ENCODE data around the gene GIPC3. TPM values are rescaled to one million over a fixed set of nuclear protein-coding genes. Genes with fewer than 3 reads are reported as not detected.

The GIPC3 gene
- total RNA-seq, 2 experiments from 2014 or later: 0.19 to 0.26 TPM

GRCh38 chr19:3603121-3603811 is 18.0 kb downstream of the GIPC3 start:
- Mint-ChIP-seq H3K4me1 (ENCODE audit: low read depth) (no peaks in the 10 kb centered on the region), H3K4me3 (no peak overlapping the region), H3K36me3 (no peaks in the 10 kb centered on the region), H3K27ac (no peak overlapping the region), H3K27me3 (peaks cover 4% of the 10 kb centered on the region), H3K9me3 (no peaks in the 10 kb centered on the region)
- no peak for DNase-seq
- intact Hi-C loops (cut with micrococcal nuclease): no loop called here
- ChIA-PET CTCF (interaction anchor here (1.1 kb wide), 1 partner anchor 58 kb away, joined by 3 read pairs; no protein-coding TSS in a partner anchor), POLR2A (no interaction called here)

GRCh38 chr19:3604227-3604986 is 19.1 kb downstream of the GIPC3 start:
- H3K27me3 Mint-ChIP-seq: peaks cover 4% of the 10 kb centered on the region
- ChIA-PET POLR2A (interaction anchor here (0.5 kb wide), 1 partner anchor 138 kb away, joined by 3 read pairs; no protein-coding TSS in a partner anchor), CTCF (interaction anchor here (1.1 kb wide), 1 partner anchor 59 kb away, joined by 3 read pairs; no protein-coding TSS in a partner anchor)
- intact Hi-C loops (cut with micrococcal nuclease): no loop called here
- peak overlapping the region; percentile 18 for H3K4me3 Mint-ChIP-seq
- H3K27ac Mint-ChIP-seq: no peak overlapping the region
- no peaks in the 10 kb centered on the region for H3K4me1 Mint-ChIP-seq (ENCODE audit: low read depth)
- H3K9me3 Mint-ChIP-seq: no peaks in the 10 kb centered on the region
- H3K36me3 Mint-ChIP-seq: no peaks in the 10 kb centered on the region
- DNase-seq: no peak

- Mint-ChIP-seq H3K36me3 (no peaks in the 10 kb centered on the region), H3K4me3 (peak overlapping the region; percentile 18), H3K27me3 (peaks cover 4% of the 10 kb centered on the region), H3K9me3 (no peaks in the 10 kb centered on the region), H3K27ac (no peak overlapping the region), H3K4me1 (ENCODE audit: low read depth) (no peaks in the 10 kb centered on the region)
- peak; percentile 40 for DNase-seq
- ChIA-PET CTCF (no interaction called here), POLR2A (interaction anchor here (0.5 kb wide), 1 partner anchor 139 kb away, joined by 3 read pairs; no protein-coding TSS in a partner anchor)
- intact Hi-C loops (cut with micrococcal nuclease): no loop called here
These were observed 19.7 kb downstream of the GIPC3 start for GRCh38 chr19:3604987-3605343.

GRCh38 chr19:3605361-3605760 is 20.1 kb downstream of the GIPC3 start:
- H3K36me3 Mint-ChIP-seq: no peaks in the 10 kb centered on the region
- ChIA-PET POLR2A (no interaction called here), CTCF (no interaction called here)

GRCh38 chr19:3605770-3606169 is 20.5 kb downstream of the GIPC3 start:
- CTCF ChIA-PET: no interaction called here
- Mint-ChIP-seq H3K27ac (no peak overlapping the region), H3K36me3 (no peaks in the 10 kb centered on the region), H3K9me3 (no peaks in the 10 kb centered on the region), H3K4me1 (ENCODE audit: low read depth) (no peaks in the 10 kb centered on the region), H3K4me3 (no peak overlapping the region), H3K27me3 (peaks cover 4% of the 10 kb centered on the region)
- DNase-seq: no peak
- POLR2A ChIA-PET: no interaction called here
- intact Hi-C loops (cut with micrococcal nuclease): no loop called here

More at GRCh38 chr19:3605361-3605760, 20.1 kb downstream of the GIPC3 start:
- H3K4me1 Mint-ChIP-seq (ENCODE audit: low read depth): no peaks in the 10 kb centered on the region
- H3K4me3 Mint-ChIP-seq: no peak overlapping the region
- H3K9me3 Mint-ChIP-seq: no peaks in the 10 kb centered on the region
- DNase-seq: no peak
- H3K27ac Mint-ChIP-seq: no peak overlapping the region
- peaks cover 4% of the 10 kb centered on the region for H3K27me3 Mint-ChIP-seq
- intact Hi-C loops (cut with micrococcal nuclease): no loop called here

GRCh38 chr19:3606174-3606689 is 21.0 kb downstream of the GIPC3 start:
- Mint-ChIP-seq H3K27ac (no peak overlapping the region), H3K4me1 (ENCODE audit: low read depth) (no peaks in the 10 kb centered on the region), H3K36me3 (no peaks in the 10 kb centered on the region), H3K27me3 (peaks cover 4% of the 10 kb centered on the region), H3K9me3 (no peaks in the 10 kb centered on the region), H3K4me3 (no peak overlapping the region)
- POLR2A ChIA-PET: no interaction called here
- intact Hi-C loops (cut with micrococcal nuclease): no loop called here
- peak; percentile 41 for DNase-seq
- CTCF ChIA-PET: no interaction called here

GRCh38 chr19:3606690-3607289 is 21.5 kb downstream of the GIPC3 start, which contains the start of gene TBXA2R:
TSS of gene TBXA2R (minus strand) at chr19:3606875. CDS start at chr19:3600634, 6,241 bp downstream.
- H3K4me3 Mint-ChIP-seq: no peak within 1 kb of the TSS
- ChIA-PET POLR2A (no interaction called here), CTCF (interaction anchor here (0.9 kb wide), 1 partner anchor 62 kb away, joined by 3 read pairs; no protein-coding TSS in a partner anchor)
- peak; percentile 59 for DNase-seq
- H3K9me3 Mint-ChIP-seq: no peaks in the 10 kb centered on the region
- H3K4me1 Mint-ChIP-seq (ENCODE audit: low read depth): no peaks in the 10 kb centered on the region
- H3K27me3 Mint-ChIP-seq: peaks cover 4% of the 10 kb centered on the region
- peaks cover under 1% of the 10 kb centered on the region for H3K36me3 Mint-ChIP-seq
- H3K27ac Mint-ChIP-seq: no peak within 1 kb of the TSS
- intact Hi-C loops (cut with micrococcal nuclease): no loop called here

GRCh38 chr19:3607303-3608078 is 22.2 kb downstream of the GIPC3 start:
- POLR2A ChIA-PET: no interaction called here
- intact Hi-C loops (cut with micrococcal nuclease): no loop called here
- no peaks in the 10 kb centered on the region for H3K9me3 Mint-ChIP-seq
- no peak overlapping the region for H3K4me3 Mint-ChIP-seq
- CTCF ChIA-PET: interaction anchor here (0.9 kb wide), 1 partner anchor 62 kb away, joined by 3 read pairs; no protein-coding TSS in a partner anchor
- H3K4me1 Mint-ChIP-seq (ENCODE audit: low read depth): no peaks in the 10 kb centered on the region
- no peak overlapping the region for H3K27ac Mint-ChIP-seq
- H3K36me3 Mint-ChIP-seq: peaks cover 5% of the 10 kb centered on the region
- DNase-seq: no peak
- peaks cover 4% of the 10 kb centered on the region for H3K27me3 Mint-ChIP-seq

- H3K27ac Mint-ChIP-seq: no peak overlapping the region
- ChIA-PET CTCF (interaction anchor here (0.9 kb wide), 1 partner anchor 63 kb away, joined by 3 read pairs; no protein-coding TSS in a partner anchor), POLR2A (interaction anchor here (0.6 kb wide), 1 partner anchor 481 kb away, joined by 3 read pairs; no protein-coding TSS in a partner anchor)
- H3K4me1 Mint-ChIP-seq (ENCODE audit: low read depth): no peaks in the 10 kb centered on the region
- no peak overlapping the region for H3K4me3 Mint-ChIP-seq
- intact Hi-C loops (cut with micrococcal nuclease): no loop called here
- no peak for DNase-seq
- H3K9me3 Mint-ChIP-seq: no peaks in the 10 kb centered on the region
- H3K27me3 Mint-ChIP-seq: peaks cover 4% of the 10 kb centered on the region
- peaks cover 5% of the 10 kb centered on the region for H3K36me3 Mint-ChIP-seq
These were observed 22.9 kb downstream of the GIPC3 start for GRCh38 chr19:3608079-3608641.

- Mint-ChIP-seq H3K36me3 (peaks cover 6% of the 10 kb centered on the region), H3K27ac (no peak overlapping the region), H3K4me3 (no peak overlapping the region), H3K4me1 (ENCODE audit: low read depth) (no peaks in the 10 kb centered on the region), H3K27me3 (peaks cover 4% of the 10 kb centered on the region), H3K9me3 (no peaks in the 10 kb centered on the region)
- intact Hi-C loops (cut with micrococcal nuclease): no loop called here
- no peak for DNase-seq
- POLR2A ChIA-PET: interaction anchor here (0.6 kb wide), 1 partner anchor 480 kb away, joined by 3 read pairs; no protein-coding TSS in a partner anchor
- CTCF ChIA-PET: interaction anchor here (1.5 kb wide), 1 partner anchor 16 kb away, joined by 3 read pairs; no protein-coding TSS in a partner anchor
These were observed 23.6 kb downstream of the GIPC3 start for GRCh38 chr19:3608750-3609322.

Data from activated CD4-positive, alpha-beta memory T cell treated with anti-CD3 and anti-CD28 coated beads for 36 hours (primary cell).